NCI-H187 treated with DMSO at 0.1 percent for 48 hours (cell line): ENCODE measurements around the gene DNAJC17.

Source experiments
- DNase-seq: peaks from one replicate; lab custom pipeline; 2025; lab: John Stamatoyannopoulos, UW

DNAJC17 gene

DNA sequence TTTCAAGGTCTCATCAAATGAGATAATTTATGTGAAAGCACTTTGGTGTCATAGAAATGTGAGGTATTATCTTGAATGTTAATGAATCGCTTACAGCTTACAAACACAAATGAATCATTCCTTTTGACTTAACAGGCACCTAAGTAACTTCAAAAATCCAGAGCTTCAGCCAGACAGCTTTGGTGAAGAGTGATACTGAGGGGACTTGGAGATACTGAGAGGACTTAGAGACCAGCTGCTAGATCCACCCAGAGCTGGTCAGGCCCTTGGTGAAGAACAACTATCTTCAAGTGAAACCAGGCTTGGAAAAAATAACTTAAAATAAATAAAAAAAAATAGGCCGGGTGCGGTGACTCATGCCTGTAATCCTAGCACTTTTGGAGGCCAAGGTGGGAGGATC, 16.6 kb downstream of the DNAJC17 start:
- DNase-seq: no peak

DNA sequence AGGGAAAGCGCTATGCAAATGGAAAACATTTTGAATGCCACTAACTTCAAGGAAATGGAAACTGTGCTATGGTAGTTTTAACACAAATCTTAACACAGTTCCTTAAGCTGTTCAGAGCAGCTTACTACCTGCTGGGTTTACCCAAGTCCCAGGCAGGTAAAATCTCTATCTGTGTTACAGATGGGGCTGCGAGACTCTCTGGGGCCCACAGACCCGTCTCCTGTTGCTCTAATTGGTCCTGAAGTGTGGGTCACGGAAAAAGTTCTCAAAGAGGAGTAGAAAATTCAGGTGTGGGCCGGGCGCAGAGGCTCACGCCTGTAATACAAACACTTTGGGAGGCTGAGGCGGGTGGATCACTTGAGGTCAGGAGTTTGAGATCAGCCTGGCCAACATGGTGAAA, 17.3 kb downstream of the DNAJC17 start:
- no peak for DNase-seq

DNA sequence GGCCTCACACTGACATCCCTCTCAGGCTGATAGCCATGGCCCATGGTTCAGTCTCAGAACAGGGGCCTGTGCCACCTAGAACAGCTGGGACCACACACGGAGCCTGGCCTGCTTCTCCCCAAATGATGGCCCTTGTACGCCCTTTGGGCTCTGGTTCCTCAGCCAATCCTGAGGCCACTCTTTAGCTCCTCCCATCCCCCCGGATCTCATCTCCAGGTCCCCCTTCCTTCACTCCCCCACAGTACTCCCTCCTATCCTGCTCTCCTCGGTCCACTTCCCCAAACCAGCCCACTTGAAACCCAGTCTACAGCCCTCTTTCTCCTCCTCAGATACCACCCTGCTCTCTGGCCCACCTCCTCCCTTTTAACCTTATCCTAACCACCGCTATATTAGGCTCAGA, 18.2 kb downstream of the DNAJC17 start:
- DNase-seq: no peak

- DNase-seq: no peak
Measured at GRCh38 chr15:40787991-40788390, 19.3 kb downstream of the DNAJC17 start.

- no peak for DNase-seq
Measured at GRCh38 chr15:40787344-40787841, 19.9 kb downstream of the DNAJC17 start.

DNA sequence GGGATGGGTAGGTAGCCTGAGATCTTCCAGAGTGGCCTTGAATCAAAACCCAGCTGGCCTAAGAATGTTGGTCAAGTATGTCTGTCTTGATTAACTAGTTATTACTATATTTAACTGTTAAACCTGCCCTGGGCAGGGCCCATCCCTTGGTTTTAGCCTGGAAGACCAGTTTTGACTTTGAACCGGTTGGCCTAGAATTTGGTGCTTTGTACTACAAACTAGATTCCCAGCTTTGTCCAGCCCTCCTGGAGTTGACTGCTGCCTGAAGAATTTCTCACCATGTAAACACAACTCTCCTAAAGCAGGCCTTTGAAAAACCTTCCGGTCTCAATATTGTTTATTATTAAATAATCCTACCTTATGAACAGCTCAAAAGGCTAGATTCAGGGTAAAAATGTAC, 21.5 kb downstream of the DNAJC17 start:
- no peak for DNase-seq

GRCh38 chr15:40785164-40785563, 22.1 kb downstream of the DNAJC17 start:
- no peak for DNase-seq

- DNase-seq: no peak
Measured at GRCh38 chr15:40782609-40783227, 24.6 kb downstream of the DNAJC17 start.

DNA sequence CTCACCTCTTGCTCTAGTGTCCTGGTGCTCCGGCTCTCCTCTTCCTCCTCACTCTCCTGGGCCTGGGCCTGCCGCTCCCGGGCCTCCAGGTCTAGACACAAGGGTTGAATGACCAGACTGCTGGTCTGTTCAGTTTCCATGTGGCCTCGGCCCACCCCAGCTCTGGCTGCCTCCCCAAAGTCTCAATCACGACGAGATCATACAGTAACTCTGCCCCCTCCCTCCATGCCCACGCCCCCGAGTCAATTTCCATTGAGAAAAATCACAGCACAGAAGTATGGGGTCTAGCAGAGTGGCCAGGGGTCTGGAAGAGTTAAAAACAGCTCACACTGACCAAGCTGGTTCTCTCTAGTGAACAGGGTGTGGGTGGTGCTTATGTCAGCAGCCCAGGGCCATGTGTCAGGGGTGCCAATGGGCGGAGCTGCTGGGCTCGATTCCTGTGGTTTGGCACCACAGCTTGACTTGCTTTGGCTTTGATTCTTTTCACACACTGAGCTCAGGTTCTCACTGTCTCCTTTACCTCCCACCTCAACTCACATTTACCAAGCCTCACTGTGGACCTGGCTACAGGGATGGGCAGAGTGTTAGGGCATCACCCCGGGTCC, 30.6 kb downstream of the DNAJC17 start:
- no peak for DNase-seq

DNA sequence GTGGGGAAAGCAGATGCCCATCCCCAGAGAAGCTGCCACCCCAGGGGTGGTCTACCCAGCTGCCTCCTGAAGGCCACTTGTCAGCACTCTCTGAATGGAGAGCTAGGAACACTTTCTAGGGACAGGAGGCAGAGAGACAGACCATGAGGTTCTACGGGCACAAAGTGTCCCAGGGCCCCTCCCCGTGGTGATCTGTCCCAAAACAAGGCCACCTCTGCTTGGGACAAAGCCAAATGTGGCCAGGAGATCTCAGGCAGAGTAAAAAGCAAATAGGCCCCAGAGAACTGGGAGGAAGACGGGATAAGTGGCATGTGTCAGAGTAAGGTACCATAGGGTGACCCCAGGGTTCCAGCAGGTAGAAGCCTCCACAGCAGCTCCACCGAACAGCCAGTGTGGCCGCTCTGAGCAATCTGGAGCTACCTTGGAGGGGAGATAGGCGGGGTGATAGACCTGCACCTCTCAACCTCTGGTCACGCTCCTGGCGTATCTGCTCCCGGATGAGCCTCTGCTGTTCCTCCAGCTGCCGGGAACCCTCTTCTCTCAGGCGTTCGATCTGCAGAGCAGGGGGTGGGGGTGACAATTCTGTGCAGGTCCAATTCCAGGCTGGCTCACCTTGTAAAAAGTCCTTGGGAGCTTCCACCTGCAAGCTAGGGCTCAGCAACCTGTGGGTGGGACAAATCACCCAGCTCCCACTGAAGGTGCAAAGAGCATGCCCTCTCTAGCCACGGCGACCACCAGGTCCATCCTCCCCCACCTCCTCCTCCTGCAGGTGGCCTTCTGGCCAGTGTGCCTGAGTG, 31.3 kb downstream of the DNAJC17 start:
- no peak for DNase-seq

GRCh38 chr15:40775007-40775406, 32.3 kb downstream of the DNAJC17 start:
- no peak for DNase-seq

- DNase-seq: no peak
Measured at GRCh38 chr15:40773902-40774301, 33.4 kb downstream of the DNAJC17 start.

DNA sequence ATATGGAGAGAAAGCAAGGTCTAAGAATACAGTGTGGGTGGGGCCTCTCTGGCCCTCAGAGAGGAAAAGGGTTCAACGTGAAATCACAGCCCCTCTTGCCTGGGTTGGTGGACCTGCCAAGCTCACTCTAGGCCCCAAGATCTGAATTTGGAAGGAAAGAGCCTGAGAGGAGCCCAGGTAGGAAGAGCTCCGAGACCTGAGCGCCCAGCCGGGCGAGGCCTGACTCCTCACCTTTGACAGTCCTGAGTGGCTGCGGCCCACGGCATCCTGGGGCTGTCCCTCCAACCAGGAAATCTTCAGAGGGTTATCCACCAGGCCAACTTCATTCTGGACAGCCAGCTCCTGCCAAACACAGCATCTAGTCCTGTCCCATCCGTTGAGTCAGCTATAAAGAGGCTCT, 33.8 kb downstream of the DNAJC17 start:
- no peak for DNase-seq

DNA sequence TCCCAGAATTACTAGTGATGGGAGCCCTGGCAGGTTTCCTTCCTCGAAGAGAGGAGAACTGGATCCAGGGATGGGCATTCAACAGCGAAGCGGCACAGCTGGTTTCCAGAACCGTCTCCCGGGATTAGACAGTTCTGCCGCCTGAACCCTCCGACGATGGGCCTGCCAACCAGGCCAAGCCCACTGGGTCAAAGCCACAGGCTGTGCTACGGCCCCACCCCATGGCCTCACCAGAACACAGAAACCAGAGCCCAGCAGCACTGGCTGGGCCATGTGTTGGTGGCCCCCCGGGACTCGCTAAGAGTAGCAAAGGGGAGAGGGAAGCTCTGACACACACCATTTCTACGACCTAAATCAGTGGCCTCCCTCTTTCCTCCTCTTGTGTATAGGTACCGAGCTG, 35.3 kb downstream of the DNAJC17 start:
- DNase-seq: no peak

DNA sequence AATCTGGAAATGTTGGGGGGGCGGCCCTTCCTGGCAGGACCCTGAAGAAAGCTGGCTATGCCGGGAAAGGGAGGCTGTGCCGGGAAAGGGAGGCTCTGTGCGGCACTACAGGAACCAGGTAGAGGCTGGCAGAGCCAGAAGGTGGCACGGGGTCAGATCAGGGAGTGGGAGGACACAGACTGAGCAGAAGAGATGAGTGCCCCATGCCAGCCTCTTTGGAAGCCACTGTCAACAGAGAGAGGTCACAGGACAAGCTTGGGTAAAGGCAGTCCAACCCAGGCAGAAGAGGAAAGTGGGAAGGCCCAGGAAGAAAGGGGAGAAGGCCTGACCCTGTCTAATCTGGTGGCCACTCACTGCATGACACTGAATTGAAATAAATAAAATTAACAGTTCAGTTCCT, 36.0 kb downstream of the DNAJC17 start:
- DNase-seq: no peak

DNA sequence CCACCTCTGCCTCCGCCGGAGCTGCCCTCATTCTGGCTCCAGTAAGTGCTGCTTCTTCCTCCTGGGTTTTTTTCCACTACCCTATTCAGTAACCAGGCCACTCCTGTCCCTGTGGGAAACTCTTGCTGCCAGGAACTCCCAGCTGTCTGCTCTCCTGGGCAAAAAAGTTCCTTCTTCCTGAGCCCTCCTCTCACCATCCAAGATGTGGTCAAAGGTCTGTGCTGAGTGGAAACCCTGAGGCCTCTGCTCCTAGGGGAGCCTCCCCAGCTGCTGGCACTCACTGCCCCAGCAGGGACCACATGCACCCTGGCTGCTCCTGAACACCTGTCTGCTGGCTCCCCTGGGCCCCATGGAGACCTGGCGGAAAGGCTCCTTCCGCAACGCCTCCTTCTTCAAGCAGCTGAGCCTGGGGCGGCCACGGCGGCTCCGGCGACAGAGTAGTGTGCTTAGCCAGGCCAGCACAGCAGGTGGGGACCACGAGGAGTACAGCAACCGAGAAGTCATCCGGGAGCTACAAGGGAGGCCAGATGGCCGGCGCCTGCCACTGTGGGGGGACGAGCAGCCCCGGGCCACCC, 37.0 kb downstream of the DNAJC17 start:
- no peak for DNase-seq

DNA sequence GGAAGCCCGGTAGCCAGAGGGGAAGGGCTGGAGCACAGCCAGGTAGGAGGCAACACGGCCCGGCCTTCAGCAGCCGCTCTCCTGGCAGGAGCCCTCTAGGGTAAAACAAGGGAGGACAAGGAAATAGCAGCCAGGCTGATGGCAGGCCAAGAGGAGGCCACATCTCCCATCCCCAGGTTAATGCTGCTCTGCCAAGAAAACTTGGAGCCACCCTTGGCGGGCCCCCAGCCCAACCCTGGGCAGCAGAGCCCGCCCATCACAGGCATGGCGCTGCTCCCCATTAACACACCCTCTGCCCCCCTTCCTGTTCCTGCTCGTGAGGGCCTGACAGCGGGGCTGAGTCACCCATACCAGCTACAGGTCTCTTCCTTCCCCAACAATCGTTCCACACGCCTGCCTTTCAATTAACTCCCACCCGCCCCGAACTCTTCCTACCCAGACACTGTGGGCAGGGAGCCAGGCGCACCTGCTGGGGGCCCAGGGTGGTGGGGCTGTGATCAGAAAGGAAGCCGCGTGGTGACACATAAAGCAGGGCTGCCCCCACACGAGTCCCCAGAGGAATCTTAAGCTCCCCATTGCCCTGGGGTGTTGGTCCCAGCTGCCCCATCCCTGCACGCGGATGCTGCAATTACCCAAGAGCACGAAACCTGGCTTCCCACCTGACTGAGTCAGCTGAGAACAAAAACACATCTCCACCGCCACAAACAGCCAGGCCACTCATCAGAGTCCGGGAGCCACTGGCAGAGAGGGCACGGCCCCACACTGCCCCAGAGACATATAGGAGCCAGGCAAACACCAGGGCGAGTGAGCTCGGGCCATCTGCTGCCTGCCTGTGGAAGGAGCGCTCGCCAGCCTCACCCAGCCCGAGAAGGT, 37.8 kb downstream of the DNAJC17 start, which contains the start of gene C15orf62:
Gene C15orf62 (plus strand): TSS at position 707 of the 873 bp plus-strand sequence. CDS start 516 bp downstream, outside the sequence.
- no peak for DNase-seq

GRCh38 chr15:40768521-40769273, 38.6 kb downstream of the DNAJC17 start:
- no peak for DNase-seq

GRCh38 chr15:40767838-40768500, 39.3 kb downstream of the DNAJC17 start:
- DNase-seq: no peak
